Prostate gland (tissue), 2 donors: ENCODE measurements around the gene MMP10.

Source experiments
- CTCF ChIP-seq, 4 experiments: fragments of 200-600 bp in 2 of 4; fragments of 450-650 bp in 2 of 4; sonication (generic) in 2 of 4; IDR thresholded peaks; 1 replicate in 3 of 4; 2 replicates in 1 of 4; pipeline ENCODE4 v1.5.1; 2016 to 2019; ENCODE audit warnings: antibody characterized with exemption in 4 of 4, mild to moderate bottlenecking in 2 of 4, moderate library complexity in 2 of 4
- POLR2A ChIP-seq: fragments of 450-650 bp; IDR thresholded peaks from one replicate; pipeline ENCODE4 v1.6.1; 2016; ENCODE audit warnings: antibody characterized with exemption, mild to moderate bottlenecking
- POLR2AphosphoS5 ChIP-seq: sonication (generic); formaldehyde crosslinking; IDR thresholded peaks from one replicate; pipeline ENCODE4 v1.6.1; 2017; ENCODE audit warnings: antibody characterized with exemption

GRCh38 chr11:102762361-102762767, 18.1 kb downstream of the MMP10 start:
- TF ChIP-seq POLR2AphosphoS5 (no peak), CTCF (IDR thresholded peaks at IDR 0.05) (no peak), POLR2A (no peak)
